HG02938 (cell line): ENCODE results near the gene BMP6.

ENCODE experiments used
- ATAC-seq: cut with Tn5 transposase; IDR thresholded peaks from one replicate; pipeline ENCODE4 v1.9.1; 2021; ENCODE audit warnings: mild to moderate bottlenecking, moderate library complexity; ENCODE audit not compliant: unreplicated experiment

The BMP6 gene

GRCh38 chr6:7725849-7726415, at the start of gene BMP6:
Gene BMP6 (plus strand): TSS chr6:7726099. CDS start chr6:7726956, 857 bp downstream.
- ATAC-seq: peak; percentile 70

- no peak for ATAC-seq
Measured at GRCh38 chr6:7677229-7677628, 48.7 kb upstream of the BMP6 start.

GRCh38 chr6:7680393-7681075, 45.4 kb upstream of the BMP6 start:
- ATAC-seq: no peak

- ATAC-seq: no peak
Measured at GRCh38 chr6:7681449-7681848, 44.5 kb upstream of the BMP6 start.

GRCh38 chr6:7684076-7684475, 41.8 kb upstream of the BMP6 start:
- ATAC-seq: no peak

- ATAC-seq: no peak
Measured at GRCh38 chr6:7684843-7685242, 41.1 kb upstream of the BMP6 start.

GRCh38 chr6:7685276-7685675, 40.6 kb upstream of the BMP6 start:
- no peak for ATAC-seq

GRCh38 chr6:7687145-7688111, 38.5 kb upstream of the BMP6 start:
- no peak for ATAC-seq

GRCh38 chr6:7691021-7691420, 34.9 kb upstream of the BMP6 start:
- ATAC-seq: no peak

GRCh38 chr6:7691675-7692452, 34.0 kb upstream of the BMP6 start:
- ATAC-seq: no peak

GRCh38 chr6:7692453-7692784, 33.5 kb upstream of the BMP6 start:
- no peak for ATAC-seq

- ATAC-seq: no peak
Measured at GRCh38 chr6:7693827-7694226, 32.1 kb upstream of the BMP6 start.

GRCh38 chr6:7696061-7696460, 29.8 kb upstream of the BMP6 start:
- no peak for ATAC-seq

- ATAC-seq: no peak
Measured at GRCh38 chr6:7697432-7697819, 28.5 kb upstream of the BMP6 start.

- ATAC-seq: no peak
Measured at GRCh38 chr6:7697820-7698623, 27.9 kb upstream of the BMP6 start.

- no peak for ATAC-seq
Measured at GRCh38 chr6:7701212-7701834, 24.6 kb upstream of the BMP6 start.

- ATAC-seq: no peak
Measured at GRCh38 chr6:7703148-7703680, 22.7 kb upstream of the BMP6 start.

- no peak for ATAC-seq
Measured at GRCh38 chr6:7705483-7705882, 20.4 kb upstream of the BMP6 start.

- ATAC-seq: no peak
Measured at GRCh38 chr6:7706269-7706668, 19.6 kb upstream of the BMP6 start.

- ATAC-seq: no peak
Measured at GRCh38 chr6:7707787-7708186, 18.1 kb upstream of the BMP6 start.
